Measurements from ENCODE around the gene RMP24.

The RMP24 gene

GRCh38 chr18:35942133-35942532 lies 30.3 kb upstream of the RMP24 start:
- Histone ChIP-seq H3K9me3 (ENCODE audit: control insufficient read depth, insufficient read depth, low read depth, low read length) (no peaks in the 10 kb centered on the region), H3K27ac (ENCODE audit: insufficient read depth, low read length) (no peak overlapping the region), H3K27me3 (ENCODE audit: control insufficient read depth, insufficient read depth, low read length) (no peaks in the 10 kb centered on the region), H3K4me2 (ENCODE audit: extremely low read depth, insufficient read depth, low read length) (no peak overlapping the region), H3K4me3 (replicated peaks in 1 of 4; ENCODE audit: control extremely low read depth in 1 of 4, insufficient read depth in 1 of 4, low read depth in 3 of 4, low read length in 4 of 4) (no peak overlapping the region), H3K79me2 (ENCODE audit: control insufficient read depth, insufficient read depth, low read length) (no peaks in the 10 kb centered on the region), H3K9ac (ENCODE audit: insufficient read depth, low read length) (no peak overlapping the region), H3K4me1 (ENCODE audit: control insufficient read depth, extremely low read depth, insufficient read depth, low read length) (no peaks in the 10 kb centered on the region), H3K36me3 (ENCODE audit: control insufficient read depth, insufficient read depth, low read length) (no peaks in the 10 kb centered on the region), H2AFZ (ENCODE audit: low read length) (no peak overlapping the region), H4K20me1 (ENCODE audit: control insufficient read depth, extremely low read depth, insufficient read depth, low read length) (no peaks in the 10 kb centered on the region)
- no peak for DNase-seq (ENCODE audit: low read depth in 2 of 2)
- no peak for TF ChIP-seq EZH2 (IDR thresholded peaks at IDR 0.05; ENCODE audit: low read length, missing control alignments)
- TF ChIP-seq CTCF (conservative IDR thresholded peaks at IDR 0.05 in 1 of 2, IDR thresholded peaks at IDR 0.05 in 1 of 2; ENCODE audit: low read depth in 1 of 2, low read length in 2 of 2) = no peak

- no peak overlapping the region for H3K9ac ChIP-seq (ENCODE audit: insufficient read depth, low read length)
- TF ChIP-seq EZH2 (IDR thresholded peaks at IDR 0.05; ENCODE audit: low read length, missing control alignments) (no peak), CTCF (conservative IDR thresholded peaks at IDR 0.05 in 1 of 2, IDR thresholded peaks at IDR 0.05 in 1 of 2; ENCODE audit: low read depth in 1 of 2, low read length in 2 of 2) (no peak)
- H3K4me3 ChIP-seq (replicated peaks in 1 of 4; ENCODE audit: control extremely low read depth in 1 of 4, insufficient read depth in 1 of 4, low read depth in 3 of 4, low read length in 4 of 4) = no peak overlapping the region
- no peak overlapping the region for H2AFZ ChIP-seq (ENCODE audit: low read length)
- no peaks in the 10 kb centered on the region for H3K36me3 ChIP-seq (ENCODE audit: control insufficient read depth, insufficient read depth, low read length)
- H3K4me1 ChIP-seq (ENCODE audit: control insufficient read depth, extremely low read depth, insufficient read depth, low read length) = no peaks in the 10 kb centered on the region
- no peak for DNase-seq (ENCODE audit: low read depth in 2 of 2)
- no peaks in the 10 kb centered on the region for H3K9me3 ChIP-seq (ENCODE audit: control insufficient read depth, insufficient read depth, low read depth, low read length)
- H4K20me1 ChIP-seq (ENCODE audit: control insufficient read depth, extremely low read depth, insufficient read depth, low read length) = no peaks in the 10 kb centered on the region
- no peak overlapping the region for H3K4me2 ChIP-seq (ENCODE audit: extremely low read depth, insufficient read depth, low read length)
- H3K27me3 ChIP-seq (ENCODE audit: control insufficient read depth, insufficient read depth, low read length) = no peaks in the 10 kb centered on the region
- H3K79me2 ChIP-seq (ENCODE audit: control insufficient read depth, insufficient read depth, low read length) = no peaks in the 10 kb centered on the region
- no peak overlapping the region for H3K27ac ChIP-seq (ENCODE audit: insufficient read depth, low read length)
Observed at GRCh38 chr18:35942661-35943060, 29.8 kb upstream of the RMP24 start.

- Histone ChIP-seq H4K20me1 (ENCODE audit: control insufficient read depth, extremely low read depth, insufficient read depth, low read length) (no peaks in the 10 kb centered on the region), H3K27me3 (ENCODE audit: control insufficient read depth, insufficient read depth, low read length) (peaks cover 6% of the 10 kb centered on the region), H3K36me3 (ENCODE audit: control insufficient read depth, insufficient read depth, low read length) (no peaks in the 10 kb centered on the region), H3K4me3 (replicated peaks in 1 of 4; ENCODE audit: control extremely low read depth in 1 of 4, insufficient read depth in 1 of 4, low read depth in 3 of 4, low read length in 4 of 4) (no peak overlapping the region), H3K4me1 (ENCODE audit: control insufficient read depth, extremely low read depth, insufficient read depth, low read length) (no peaks in the 10 kb centered on the region), H3K9ac (ENCODE audit: insufficient read depth, low read length) (no peak overlapping the region), H3K4me2 (ENCODE audit: extremely low read depth, insufficient read depth, low read length) (no peak overlapping the region), H3K27ac (ENCODE audit: insufficient read depth, low read length) (no peak overlapping the region), H2AFZ (ENCODE audit: low read length) (no peak overlapping the region), H3K79me2 (ENCODE audit: control insufficient read depth, insufficient read depth, low read length) (no peaks in the 10 kb centered on the region), H3K9me3 (ENCODE audit: control insufficient read depth, insufficient read depth, low read depth, low read length) (no peaks in the 10 kb centered on the region)
- no peak for TF ChIP-seq CTCF (conservative IDR thresholded peaks at IDR 0.05 in 1 of 2, IDR thresholded peaks at IDR 0.05 in 1 of 2; ENCODE audit: low read depth in 1 of 2, low read length in 2 of 2)
- TF ChIP-seq EZH2 (IDR thresholded peaks at IDR 0.05; ENCODE audit: low read length, missing control alignments) = no peak
- DNase-seq (ENCODE audit: low read depth in 2 of 2) = no peak
Observed at GRCh38 chr18:35948080-35948479, 24.4 kb upstream of the RMP24 start.
